C4-2B (cell line): Measurements from ENCODE around the gene PLEKHO2.

Experiments
- H3K27ac ChIP-seq: fragments of 450-650 bp; 2 replicates; pipeline ENCODE4 v1.5.1; 2017
- CTCF ChIP-seq: fragments of 450-650 bp; conservative IDR thresholded peaks from 2 replicates; pipeline ENCODE4 v1.5.1; 2017; ENCODE audit warnings: mild to moderate bottlenecking
- ZFX ChIP-seq: fragments of 450-650 bp; IDR thresholded peaks from 2 replicates; pipeline ENCODE4 v1.6.1; 2017

Gene PLEKHO2

DNA sequence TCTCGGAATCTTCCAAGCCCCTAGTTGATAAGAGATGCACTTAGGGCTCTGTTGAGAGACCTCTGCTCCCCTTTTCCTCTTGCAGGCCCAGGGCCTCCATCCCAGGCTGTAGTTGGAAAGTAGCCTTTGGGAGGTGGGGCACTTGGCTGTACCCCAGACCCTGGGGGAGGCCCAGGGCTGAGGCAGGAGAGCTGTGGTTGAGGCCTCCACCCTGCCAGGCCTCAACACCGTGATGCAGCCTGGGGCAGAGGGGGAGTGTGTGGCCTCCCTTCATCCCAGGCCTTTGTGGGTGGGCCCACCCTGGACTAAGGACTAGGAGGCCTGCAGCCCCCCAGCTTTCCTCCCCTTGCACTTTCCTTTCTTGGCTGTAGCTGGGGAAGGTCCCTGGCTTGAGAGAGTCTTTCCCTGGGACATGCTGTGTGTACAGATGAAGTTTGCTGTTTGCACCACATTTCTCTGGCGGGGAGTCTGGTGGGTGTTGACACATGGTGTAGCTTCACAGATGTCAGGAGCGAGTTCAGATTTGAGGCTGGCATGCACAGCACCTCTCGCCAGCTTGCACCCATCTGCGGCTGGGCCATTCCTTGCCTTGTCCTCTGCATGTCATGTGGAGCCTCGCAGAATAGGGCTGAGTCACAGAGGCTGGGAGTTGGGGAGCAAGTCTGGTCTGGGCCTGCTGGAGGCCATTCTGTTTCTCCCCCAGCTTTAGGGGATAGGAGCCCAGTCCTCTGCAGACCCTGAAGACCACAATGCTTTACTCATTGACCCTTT lies 13.7 kb downstream of the PLEKHO2 start:
- TF ChIP-seq CTCF (no peak), ZFX (no peak)
- H3K27ac ChIP-seq, result no peak overlapping the region

- no peak overlapping the region for H3K27ac ChIP-seq
- TF ChIP-seq CTCF (no peak), ZFX (no peak)
These were observed 14.9 kb downstream of the PLEKHO2 start for GRCh38 chr15:64856429-64857145.

- TF ChIP-seq ZFX (no peak), CTCF (no peak)
- H3K27ac ChIP-seq, result no peak overlapping the region
These were observed 15.7 kb downstream of the PLEKHO2 start for GRCh38 chr15:64857421-64857820.

DNA sequence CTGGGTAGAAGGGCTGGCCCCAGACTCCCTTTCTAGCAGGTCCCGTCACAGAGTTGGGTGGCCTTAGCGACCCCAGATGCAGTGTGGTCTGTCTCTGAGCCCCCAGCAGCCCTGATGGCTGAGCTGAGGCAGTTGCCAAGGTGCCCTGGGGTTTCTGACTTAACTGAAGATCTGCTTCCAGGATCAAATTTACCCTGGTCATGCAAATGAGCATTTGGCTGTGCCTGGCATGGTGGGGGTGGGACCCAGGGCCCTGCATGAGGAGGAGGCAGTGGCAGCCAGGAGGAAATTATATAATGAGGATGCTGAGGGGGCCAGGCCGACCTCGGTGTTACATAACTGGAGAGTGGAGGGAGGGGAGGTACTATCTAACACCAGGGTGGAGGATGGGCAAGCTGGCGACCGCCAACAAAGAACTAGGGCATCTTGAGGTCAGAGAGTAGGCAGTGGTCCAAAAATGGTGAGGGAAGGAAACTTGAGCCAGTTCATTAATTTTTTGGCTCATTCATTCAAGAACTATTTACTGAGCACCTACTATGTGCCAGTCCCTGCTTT lies 16.4 kb downstream of the PLEKHO2 start:
- no peak overlapping the region for H3K27ac ChIP-seq
- TF ChIP-seq CTCF (no peak), ZFX (no peak)

DNA sequence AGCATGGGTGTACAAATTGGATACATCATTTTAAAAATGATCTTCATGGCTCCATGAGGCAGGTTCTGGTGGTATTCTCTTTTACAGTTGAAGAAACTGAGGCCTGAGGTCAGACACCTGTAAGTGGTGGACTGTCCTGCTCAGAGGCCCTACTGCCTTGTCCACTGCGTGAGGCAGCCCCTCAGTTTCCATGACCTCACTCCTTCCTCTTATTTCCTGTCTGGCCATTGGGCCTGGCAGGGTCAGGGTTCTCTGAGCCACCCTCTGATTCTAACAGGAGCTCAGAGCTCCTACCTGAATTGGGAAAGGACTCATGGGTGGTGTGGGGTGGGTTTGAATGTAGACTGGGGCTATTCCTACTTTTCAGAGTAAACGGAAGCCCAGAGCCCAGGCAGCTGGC lies 17.5 kb downstream of the PLEKHO2 start:
- no peak for TF ChIP-seq CTCF
- TF ChIP-seq ZFX, result no peak
- H3K27ac ChIP-seq, result no peak overlapping the region

DNA sequence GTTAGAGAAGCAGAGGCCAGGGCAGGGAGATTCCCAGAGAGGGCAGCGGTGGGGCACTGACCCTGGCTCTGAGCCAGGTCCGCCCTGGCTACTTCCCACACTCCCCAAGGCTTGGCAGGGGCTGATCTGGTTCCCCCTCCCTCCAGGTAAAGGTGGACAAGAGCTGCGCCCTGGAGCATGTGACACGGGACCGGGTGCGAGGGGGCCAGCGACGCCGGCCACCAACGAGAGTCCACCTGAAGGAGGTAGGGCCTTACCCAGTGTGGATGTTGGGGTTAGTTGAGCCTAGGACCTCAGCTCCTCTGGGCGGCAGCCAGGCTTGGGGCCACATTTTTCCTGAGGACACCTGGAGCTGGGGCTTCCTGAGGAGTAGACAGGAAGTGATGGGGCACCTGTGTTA lies 19.6 kb downstream of the PLEKHO2 start:
- no peak overlapping the region for H3K27ac ChIP-seq
- TF ChIP-seq CTCF (no peak), ZFX (no peak)

GRCh38 chr15:64861960-64862359 lies 20.2 kb downstream of the PLEKHO2 start:
- H3K27ac ChIP-seq, result no peak overlapping the region

More at GRCh38 chr15:64861960-64862359, 20.2 kb downstream of the PLEKHO2 start:
- TF ChIP-seq CTCF (no peak), ZFX (no peak)
